GM12874 (cell line): ENCODE results near the gene GLI3.

Experiments
- CTCF ChIP-seq: IDR thresholded peaks from 2 replicates; pipeline ENCODE4 v1.5.1; 2011; ENCODE audit warnings: low read depth, mild to moderate bottlenecking, control low read depth, low read length, moderate library complexity; ENCODE audit not compliant: insufficient read depth

GLI3 gene

DNA sequence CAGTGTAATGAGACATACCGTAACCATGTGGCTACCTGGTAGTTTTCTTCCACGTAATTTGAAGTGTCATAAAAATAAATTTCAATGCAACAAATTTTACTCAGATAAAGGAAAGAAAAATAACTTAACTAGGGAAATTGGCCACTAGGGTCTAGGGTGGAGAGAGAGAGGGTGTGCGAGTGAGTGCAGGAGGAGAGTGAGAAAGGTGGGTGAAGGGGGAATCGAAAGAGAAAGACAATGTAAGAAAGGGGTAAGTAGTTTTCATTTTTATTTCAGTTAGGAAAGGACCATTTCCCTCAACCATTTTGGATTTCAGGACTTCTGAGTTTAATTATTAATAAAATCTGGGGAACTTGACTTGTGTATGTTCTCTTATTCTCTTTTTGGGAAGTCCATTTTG, 27.7 kb upstream of the GLI3 start:
- no peak for TF ChIP-seq CTCF

GRCh38 chr7:42263971-42264370, 27.0 kb upstream of the GLI3 start:
- no peak for TF ChIP-seq CTCF

DNA sequence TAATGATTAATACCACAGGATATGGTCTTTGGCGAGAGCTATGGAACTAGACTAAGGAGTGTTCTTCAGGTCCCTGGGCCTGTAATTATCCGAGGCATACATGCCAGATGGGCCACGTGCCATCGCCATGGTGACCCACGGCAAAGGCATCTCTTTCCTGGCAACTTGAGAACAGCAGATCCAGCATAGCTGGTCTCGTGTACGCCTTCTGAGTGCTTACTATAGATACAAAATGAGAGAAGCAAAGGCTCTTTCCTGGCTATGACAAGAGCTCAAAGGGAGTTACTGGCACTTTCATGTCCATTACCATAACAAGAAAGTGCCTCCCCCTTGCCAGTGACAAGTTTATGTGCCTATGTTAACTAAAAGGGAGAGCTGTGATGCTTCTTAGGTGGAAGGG, 26.0 kb upstream of the GLI3 start:
- no peak for TF ChIP-seq CTCF

- no peak for TF ChIP-seq CTCF
These were observed 17.2 kb upstream of the GLI3 start for GRCh38 chr7:42254217-42254616.

DNA sequence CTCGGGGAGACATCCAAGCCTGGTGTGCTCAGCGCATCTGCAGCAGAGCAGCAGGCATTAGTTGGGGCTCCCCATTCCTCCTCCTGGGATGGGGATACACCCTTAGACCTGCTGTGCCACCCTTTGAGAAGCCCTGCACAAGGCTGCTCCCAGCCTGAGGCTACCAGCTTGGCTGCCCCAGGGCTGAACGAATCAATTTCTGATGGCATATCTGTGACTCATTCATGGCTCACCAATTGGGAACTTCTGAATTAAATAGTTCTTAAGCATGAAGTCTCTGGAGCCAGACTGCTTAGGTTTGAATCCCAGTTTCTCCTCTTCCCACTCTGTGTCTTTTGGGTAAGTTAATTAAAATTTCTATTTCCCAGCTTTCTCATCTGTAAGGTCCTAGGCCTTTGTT, 16.3 kb upstream of the GLI3 start:
- no peak for TF ChIP-seq CTCF

DNA sequence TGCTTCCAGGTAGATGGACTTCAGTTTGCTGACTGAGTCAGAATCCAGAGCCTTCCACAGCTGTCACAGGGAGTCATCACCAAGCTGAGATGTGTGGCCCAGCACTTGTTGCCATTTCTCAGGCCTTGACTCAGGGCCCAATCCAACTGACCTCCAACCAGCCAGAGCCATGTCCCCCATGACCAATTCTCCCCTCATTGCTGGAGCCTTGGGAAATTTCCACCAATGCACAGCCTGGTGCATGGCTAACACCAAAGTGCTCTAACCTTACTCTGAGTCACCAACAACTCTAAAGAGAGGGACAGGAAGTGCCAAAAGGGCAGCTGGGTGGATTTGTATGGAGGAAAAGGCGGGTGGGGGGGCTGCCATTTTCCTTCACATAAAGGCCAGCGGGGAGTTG, 13.4 kb upstream of the GLI3 start:
- no peak for TF ChIP-seq CTCF

DNA sequence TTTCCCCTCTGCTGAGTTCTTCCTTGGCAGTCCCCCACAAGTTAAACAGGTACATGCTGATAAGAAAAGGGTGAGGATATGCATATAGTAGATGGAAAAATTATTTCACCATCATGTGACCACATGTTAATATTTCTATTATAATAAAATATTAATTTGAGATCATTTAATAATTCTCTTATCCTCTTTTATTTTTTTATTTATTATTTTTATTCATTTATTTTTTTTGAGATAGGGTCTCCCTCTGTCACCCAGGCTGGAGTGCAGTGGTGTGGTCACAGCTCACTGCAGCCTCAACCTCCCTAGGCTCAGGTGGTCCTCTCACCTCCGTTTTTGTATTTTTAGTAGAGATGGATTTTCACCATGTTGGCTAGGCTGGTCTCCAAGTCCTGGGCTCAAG, 11.6 kb upstream of the GLI3 start:
- TF ChIP-seq CTCF = no peak

- no peak for TF ChIP-seq CTCF
These were observed 10.3 kb upstream of the GLI3 start for GRCh38 chr7:42247301-42247700.
